ENCODE data around the gene KCNJ12. TPM values are rescaled to one million over a fixed set of nuclear protein-coding genes. Genes with fewer than 3 reads are reported as not detected.

The KCNJ12 gene
- total and polyA plus RNA-seq, 2 of the 13 experiments (the other 11 are each of a cell fraction or from before 2014, with no cell fraction given): not detected

GRCh38 chr17:21457051-21458026 is 81.2 kb downstream of the KCNJ12 start (continued):
- TF ChIP-seq ZBED4 (CRISPR knock-in tag; IDR thresholded peaks at IDR 0.05; ENCODE audit: borderline replicate concordance) (peak; percentile 91; the same call in 1 of the 2 replicates), ZNF629 (CRISPR knock-in tag; conservative IDR thresholded peaks at IDR 0.05) (no peak), NR1H2 (CRISPR knock-in tag; IDR thresholded peaks at IDR 0.05; ENCODE audit: borderline replicate concordance, low read depth) (no peak), ZNF263 (CRISPR knock-in tag; IDR thresholded peaks at IDR 0.05) (no peak), CTCF (CRISPR knock-in tag; IDR thresholded peaks at IDR 0.05) (peak; percentile 88), ZNF780A (CRISPR knock-in tag; IDR thresholded peaks at IDR 0.05) (no peak), TFAP4 (IDR thresholded peaks at IDR 0.05; ENCODE audit: borderline replicate concordance, low read depth) (peak; percentile 51; the same call in 1 of the 2 replicates), ZSCAN29 (CRISPR knock-in tag; conservative IDR thresholded peaks at IDR 0.05) (no peak), ZNF790 (CRISPR knock-in tag; IDR thresholded peaks at IDR 0.05; ENCODE audit: borderline replicate concordance) (no peak), KDM2A (CRISPR knock-in tag; IDR thresholded peaks at IDR 0.05; ENCODE audit: borderline replicate concordance, low read depth) (peak; percentile 47; the same call in 1 of the 2 replicates), ZNF547 (CRISPR knock-in tag; IDR thresholded peaks at IDR 0.05) (no peak), AGO2 (optimal IDR thresholded peaks at IDR 0.05; ENCODE audit: low read depth, low read length) (no peak), ATM (IDR thresholded peaks at IDR 0.05; ENCODE audit: borderline replicate concordance) (no peak), DRAP1 (CRISPR knock-in tag; IDR thresholded peaks at IDR 0.05) (no peak), SPEN (CRISPR knock-in tag; IDR thresholded peaks at IDR 0.05; ENCODE audit: low read depth) (no peak), ZBTB21 (CRISPR knock-in tag; IDR thresholded peaks at IDR 0.05) (peak; percentile 54; the same call in 1 of the 2 replicates), PAXIP1 (CRISPR knock-in tag; conservative IDR thresholded peaks at IDR 0.05) (no peak), STAG1 (CRISPR knock-in tag; IDR thresholded peaks at IDR 0.05) (peak; percentile 65)

Data from HepG2 (cell line).